Trophoblast cell (in vitro differentiated cells and primary cell): ENCODE results near the gene FAM117A.

Experiments used
- DNase-seq, 2 donors: peaks; one replicate each; pipeline ENCODE4 v3.0.0-alpha.2; 2016
- H2AFZ ChIP-seq: 2 replicates; pipeline ENCODE4 v1.6.1; 2013; ENCODE audit warnings: low read length, moderate library complexity, mild to moderate bottlenecking; ENCODE audit not compliant: insufficient read depth, poor library complexity
- H2AK5ac ChIP-seq: 2 replicates; pipeline ENCODE4 v1.6.1; 2013; ENCODE audit warnings: mild to moderate bottlenecking, low read length
- H2BK120ac ChIP-seq: 2 replicates; pipeline ENCODE4 v1.6.1; 2013; ENCODE audit warnings: low read length, mild to moderate bottlenecking, moderate library complexity; ENCODE audit not compliant: insufficient read depth, poor library complexity
- H2BK12ac ChIP-seq: 2 replicates; pipeline ENCODE4 v1.6.1; 2013; ENCODE audit warnings: mild to moderate bottlenecking, low read length, moderate library complexity
- H2BK5ac ChIP-seq: 2 replicates; pipeline ENCODE4 v1.6.1; 2013; ENCODE audit warnings: low read length, low read depth, moderate library complexity, mild to moderate bottlenecking; ENCODE audit not compliant: poor library complexity
- H3K14ac ChIP-seq: 2 replicates; pipeline ENCODE4 v1.6.1; 2013; ENCODE audit warnings: mild to moderate bottlenecking, low read length
- H3K18ac ChIP-seq: 2 replicates; pipeline ENCODE4 v1.6.1; 2013; ENCODE audit warnings: mild to moderate bottlenecking, low read length
- H3K23ac ChIP-seq: 2 replicates; pipeline ENCODE4 v1.6.1; 2013; ENCODE audit warnings: low read length
- H3K27ac ChIP-seq: 2 replicates; pipeline ENCODE4 v1.5.1; 2013; ENCODE audit warnings: low read depth, mild to moderate bottlenecking, inconsistent platforms, low read length, moderate library complexity
- H3K27me3 ChIP-seq: 2 replicates; pipeline ENCODE4 v1.6.1; 2013; ENCODE audit warnings: inconsistent platforms, mild to moderate bottlenecking, low read length, moderate library complexity; ENCODE audit not compliant: insufficient read depth
- H3K36me3 ChIP-seq, 2 experiments: 1 replicate in 1 of 2; 2 replicates in 1 of 2; pipeline ENCODE4 v1.6.1; 2013; ENCODE audit warnings: low read length in 2 of 2, mild to moderate bottlenecking in 2 of 2, moderate library complexity in 1 of 2; ENCODE audit not compliant: insufficient read depth in 2 of 2, control insufficient read depth in 1 of 2
- H3K4ac ChIP-seq: 2 replicates; pipeline ENCODE4 v1.6.1; 2013; ENCODE audit warnings: low read depth, mild to moderate bottlenecking, low read length, moderate library complexity
- H3K4me1 ChIP-seq, 2 experiments: 1 replicate in 1 of 2; 2 replicates in 1 of 2; pipeline ENCODE4 v1.6.1; 2013; ENCODE audit warnings: low read length in 2 of 2, mild to moderate bottlenecking in 2 of 2, moderate library complexity in 1 of 2; ENCODE audit not compliant: insufficient read depth in 2 of 2, control insufficient read depth in 1 of 2
- H3K4me2 ChIP-seq: 2 replicates; pipeline ENCODE4 v1.6.1; 2013; ENCODE audit warnings: inconsistent platforms, mild to moderate bottlenecking, low read length, moderate library complexity
- H3K4me3 ChIP-seq: 2 replicates; pipeline ENCODE4 v1.5.1; 2013; ENCODE audit warnings: mild to moderate bottlenecking, low read depth, low read length, inconsistent platforms
- H3K79me1 ChIP-seq: one replicate; pipeline ENCODE4 v1.6.1; 2013; ENCODE audit warnings: low read length
- H3K79me2 ChIP-seq: 2 replicates; pipeline ENCODE4 v1.6.1; 2013; ENCODE audit warnings: low read length, mild to moderate bottlenecking; ENCODE audit not compliant: control insufficient read depth, insufficient read depth, poor library complexity
- H3K9ac ChIP-seq: 2 replicates; pipeline ENCODE4 v1.6.1; 2013; ENCODE audit warnings: mild to moderate bottlenecking, low read length
- H3K9me3 ChIP-seq: 2 replicates; pipeline ENCODE4 v1.6.1; 2013; ENCODE audit warnings: low read depth, mild to moderate bottlenecking, control low read depth, inconsistent platforms, low read length; ENCODE audit not compliant: insufficient read depth
- H4K12ac ChIP-seq: 2 replicates; pipeline ENCODE4 v1.6.1; 2013; ENCODE audit warnings: low read depth, mild to moderate bottlenecking, low read length, moderate library complexity
- H4K8ac ChIP-seq: 2 replicates; pipeline ENCODE4 v1.6.1; 2013; ENCODE audit warnings: low read depth, mild to moderate bottlenecking, low read length, moderate library complexity
- H4K91ac ChIP-seq: one replicate; pipeline ENCODE4 v1.6.1; 2013; ENCODE audit warnings: low read depth, mild to moderate bottlenecking, low read length, moderate library complexity
- WGBS: extraction: QIAGEN DNeasy Blood & Tissue Kit; methylation state at CpG from one replicate; pipeline ENCODE4 v1.1.7; 2013; ENCODE audit warnings: missing lambda C conversion rate; ENCODE audit not compliant: insufficient read length, insufficient coverage; ENCODE audit errors: extremely low coverage; 5-methylcytosine and 5-hydroxymethylcytosine counted together

The FAM117A gene

DNA sequence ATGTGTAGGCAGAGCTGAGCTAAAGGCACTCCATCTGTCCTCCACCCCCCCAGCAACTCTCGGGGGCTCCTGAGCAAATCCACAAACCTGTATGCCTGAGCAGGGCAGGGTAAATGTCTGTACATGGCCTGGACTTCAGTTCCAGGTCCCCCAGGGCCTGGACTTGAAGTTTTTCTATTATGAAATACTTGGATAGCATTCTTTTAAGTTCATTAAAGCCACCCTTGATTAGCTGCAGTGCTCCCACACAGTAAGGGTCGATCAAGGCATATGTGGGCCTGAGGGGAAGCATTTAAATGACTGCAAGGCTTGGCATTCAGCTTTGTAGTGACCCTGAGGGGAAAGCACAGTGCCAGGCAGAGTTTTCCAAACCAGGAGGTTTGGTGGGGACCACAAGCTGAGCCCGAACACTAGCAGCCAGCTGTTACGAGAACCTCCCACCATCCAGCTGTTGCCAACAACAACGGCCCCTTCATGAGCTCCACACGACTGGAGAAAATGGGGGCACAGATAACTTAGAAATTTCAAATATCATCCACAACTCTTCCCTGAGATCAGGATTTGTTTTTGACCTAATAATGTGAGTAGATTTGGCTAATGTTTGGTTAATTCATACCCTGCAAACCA is 6.7 kb downstream of the FAM117A start:
- no peak overlapping the region for H3K14ac ChIP-seq
- H2BK120ac ChIP-seq, result no peak overlapping the region
- no peak overlapping the region for H4K8ac ChIP-seq

DNA sequence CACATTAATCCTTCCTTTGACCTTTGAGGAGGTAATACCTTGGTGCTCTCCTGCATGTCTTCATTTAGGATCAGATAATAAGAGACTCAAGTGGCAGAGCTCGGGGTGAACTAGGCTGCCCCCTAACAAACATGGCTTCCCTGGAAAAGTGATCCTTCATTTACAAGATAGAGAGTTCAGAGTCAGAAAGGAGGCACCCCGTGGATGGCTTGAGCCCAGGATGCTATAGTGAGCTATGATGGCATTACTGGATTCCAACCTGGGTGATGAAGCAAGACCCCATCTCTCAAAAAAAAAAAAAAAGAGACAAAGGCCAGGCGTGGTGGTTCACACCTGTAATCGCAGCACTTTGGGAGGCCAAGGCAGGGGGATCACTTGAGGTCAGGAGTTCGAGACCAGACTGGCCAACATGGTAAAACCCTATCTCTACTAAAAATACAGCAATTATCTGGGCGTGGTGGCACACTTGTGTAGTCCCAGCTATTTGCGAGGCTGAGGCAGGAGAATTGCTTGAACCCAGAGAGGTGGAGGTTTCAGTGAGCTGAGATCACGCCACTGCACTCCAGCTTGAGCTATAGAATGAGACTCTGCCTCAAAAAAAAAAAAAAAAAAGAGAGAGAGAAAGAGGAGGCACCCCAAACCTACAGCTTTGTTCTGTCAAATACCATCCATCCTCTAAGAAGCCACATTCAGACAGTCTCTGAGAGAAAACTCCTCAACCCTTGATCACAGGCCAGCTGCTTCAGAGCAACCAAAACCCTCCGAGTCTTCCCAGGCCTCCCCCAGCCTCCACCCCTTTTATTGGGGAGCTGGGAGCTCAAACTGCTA is 7.4 kb downstream of the FAM117A start:
- no peak overlapping the region for H3K4me2 ChIP-seq
- H3K4me1 ChIP-seq, result no peaks in the 10 kb centered on the region
- no peaks in the 10 kb centered on the region for H3K36me3 ChIP-seq
- H3K18ac ChIP-seq, result no peak overlapping the region
- no peak overlapping the region for H3K14ac ChIP-seq
- no peak overlapping the region for H2AK5ac ChIP-seq
- H2AFZ ChIP-seq, result no peak overlapping the region
- no peak overlapping the region for H3K27ac ChIP-seq
- H4K8ac ChIP-seq, result no peak overlapping the region
- H3K23ac ChIP-seq, result no peak overlapping the region
- no peaks in the 10 kb centered on the region for H3K27me3 ChIP-seq
- H2BK5ac ChIP-seq, result no peak overlapping the region
- H3K79me2 ChIP-seq, result no peaks in the 10 kb centered on the region
- H3K4ac ChIP-seq, result no peak overlapping the region
- no peak overlapping the region for H2BK12ac ChIP-seq
- no peaks in the 10 kb centered on the region for H3K9me3 ChIP-seq
- no peak for DNase-seq
- H3K4me3 ChIP-seq, result no peak overlapping the region
- no peaks in the 10 kb centered on the region for H3K79me1 ChIP-seq
- no peak overlapping the region for H3K9ac ChIP-seq
- no peak overlapping the region for H4K91ac ChIP-seq
- no peak overlapping the region for H4K12ac ChIP-seq
- no peak overlapping the region for H2BK120ac ChIP-seq
- no CpG with 5 or more reads among the region's 9 CpGs for WGBS

More for the DNA sequence above, 6.7 kb downstream of the FAM117A start:
- Histone ChIP-seq H2BK12ac (no peak overlapping the region), H3K18ac (no peak overlapping the region), H3K27ac (no peak overlapping the region), H3K36me3 (no peaks in the 10 kb centered on the region), H3K4ac (no peak overlapping the region), H3K4me3 (no peak overlapping the region), H3K27me3 (no peaks in the 10 kb centered on the region), H3K9me3 (no peaks in the 10 kb centered on the region), H3K4me1 (no peaks in the 10 kb centered on the region), H3K9ac (no peak overlapping the region), H3K79me2 (no peaks in the 10 kb centered on the region), H4K91ac (no peak overlapping the region), H2BK5ac (no peak overlapping the region), H4K12ac (no peak overlapping the region), H3K23ac (no peak overlapping the region), H2AK5ac (no peak overlapping the region), H3K79me1 (no peaks in the 10 kb centered on the region), H2AFZ (no peak overlapping the region), H3K4me2 (no peak overlapping the region)
- WGBS, result no CpG with 5 or more reads among the region's 6 CpGs
- no peak for DNase-seq

GRCh38 chr17:49755663-49756283 is 8.2 kb downstream of the FAM117A start:
- H3K79me1 ChIP-seq, result no peaks in the 10 kb centered on the region
- no peak overlapping the region for H3K23ac ChIP-seq
- no peaks in the 10 kb centered on the region for H3K79me2 ChIP-seq
- no peak overlapping the region for H4K91ac ChIP-seq
- H3K4ac ChIP-seq, result no peak overlapping the region
- no peak overlapping the region for H2BK5ac ChIP-seq
- no peak for DNase-seq
- no peak overlapping the region for H3K4me3 ChIP-seq
- no peak overlapping the region for H4K8ac ChIP-seq
- WGBS, result no CpG with 5 or more reads among the region's 4 CpGs
- H2BK120ac ChIP-seq, result no peak overlapping the region
- no peaks in the 10 kb centered on the region for H3K4me1 ChIP-seq
- no peak overlapping the region for H2BK12ac ChIP-seq
- H3K14ac ChIP-seq, result no peak overlapping the region
- H2AK5ac ChIP-seq, result no peak overlapping the region
- H3K36me3 ChIP-seq, result no peaks in the 10 kb centered on the region
- no peak overlapping the region for H4K12ac ChIP-seq
- no peak overlapping the region for H3K4me2 ChIP-seq
- H3K27ac ChIP-seq, result no peak overlapping the region
- H3K27me3 ChIP-seq, result no peaks in the 10 kb centered on the region
- no peak overlapping the region for H2AFZ ChIP-seq
- H3K9me3 ChIP-seq, result no peaks in the 10 kb centered on the region
- H3K9ac ChIP-seq, result no peak overlapping the region
- H3K18ac ChIP-seq, result no peak overlapping the region

- Histone ChIP-seq H3K18ac (no peak overlapping the region), H2AFZ (no peak overlapping the region), H3K27ac (no peak overlapping the region), H4K8ac (no peak overlapping the region), H2BK5ac (no peak overlapping the region), H3K36me3 (peaks cover 0 to under 1% of the 10 kb centered on the region in 2 experiments), H2BK120ac (no peak overlapping the region), H4K91ac (no peak overlapping the region), H3K4me3 (no peak overlapping the region), H3K79me1 (no peaks in the 10 kb centered on the region), H3K4me1 (no peaks in the 10 kb centered on the region), H3K9me3 (no peaks in the 10 kb centered on the region), H3K27me3 (no peaks in the 10 kb centered on the region), H3K14ac (no peak overlapping the region), H3K9ac (no peak overlapping the region), H2BK12ac (no peak overlapping the region), H2AK5ac (no peak overlapping the region), H3K4ac (no peak overlapping the region), H3K79me2 (no peaks in the 10 kb centered on the region), H3K4me2 (no peak overlapping the region), H4K12ac (no peak overlapping the region), H3K23ac (no peak overlapping the region)
- no CpG with 5 or more reads among the region's 8 CpGs for WGBS
- DNase-seq, result no peak
These were observed 10.0 kb downstream of the FAM117A start for GRCh38 chr17:49753959-49754391.
